Fibroblast of skin of scalp (primary cell): ENCODE results near the gene LENEP.

Source experiments
- DNase-seq: peaks from one replicate; pipeline ENCODE4 v3.0.0-alpha.2; 2013

The LENEP gene

GRCh38 chr1:155030243-155030795 lies 36.9 kb downstream of the LENEP start:
- no peak for DNase-seq

GRCh38 chr1:155030899-155031298 lies 37.5 kb downstream of the LENEP start:
- DNase-seq, result no peak

- no peak for DNase-seq
These were observed 39.5 kb downstream of the LENEP start for GRCh38 chr1:155032886-155033285.

- no peak for DNase-seq
These were observed 40.1 kb downstream of the LENEP start, which contains the start of the genes DCST1 and DCST2 for GRCh38 chr1:155033524-155033923. DCST1 (plus strand) TSS chr1:155033824; CDS start chr1:155034037, 213 bp downstream. DCST2 (minus strand) TSS chr1:155033781; CDS start chr1:155033701, 80 bp downstream.

GRCh38 chr1:155034318-155035208 lies 41.2 kb downstream of the LENEP start:
- DNase-seq, result no peak

GRCh38 chr1:155035936-155036335 lies 42.5 kb downstream of the LENEP start:
- DNase-seq, result no peak

GRCh38 chr1:155037043-155037442 lies 43.7 kb downstream of the LENEP start:
- DNase-seq, result no peak

- no peak for DNase-seq
These were observed 44.6 kb downstream of the LENEP start for GRCh38 chr1:155037851-155038441.

GRCh38 chr1:155038602-155039307 lies 45.4 kb downstream of the LENEP start:
- DNase-seq, result no peak

GRCh38 chr1:155039308-155039669 lies 45.9 kb downstream of the LENEP start:
- no peak for DNase-seq

GRCh38 chr1:155040358-155041093 lies 47.1 kb downstream of the LENEP start:
- DNase-seq, result no peak

- DNase-seq, result no peak
These were observed 49.4 kb downstream of the LENEP start for GRCh38 chr1:155042789-155043188.

- no peak for DNase-seq
These were observed 49.9 kb downstream of the LENEP start for GRCh38 chr1:155043301-155043702.

- DNase-seq, result no peak
These were observed 50.4 kb downstream of the LENEP start for GRCh38 chr1:155043793-155044192.
